Epithelial cell of umbilical artery (primary cell): Measurements from ENCODE around the gene LILRB4. TPM values are rescaled to one million over a fixed set of nuclear protein-coding genes. Genes with fewer than 3 reads are reported as not detected.

Experiments
- total RNA-seq: library from RNA; depleted of rRNA; stranded (reverse); fragments of >200 nt; gene quantifications from 2 replicates; pipeline ENCODE4 v1.2.3, GENCODE V29; 2014

LILRB4 gene
- total RNA-seq: not detected in 2 replicates

DNA sequence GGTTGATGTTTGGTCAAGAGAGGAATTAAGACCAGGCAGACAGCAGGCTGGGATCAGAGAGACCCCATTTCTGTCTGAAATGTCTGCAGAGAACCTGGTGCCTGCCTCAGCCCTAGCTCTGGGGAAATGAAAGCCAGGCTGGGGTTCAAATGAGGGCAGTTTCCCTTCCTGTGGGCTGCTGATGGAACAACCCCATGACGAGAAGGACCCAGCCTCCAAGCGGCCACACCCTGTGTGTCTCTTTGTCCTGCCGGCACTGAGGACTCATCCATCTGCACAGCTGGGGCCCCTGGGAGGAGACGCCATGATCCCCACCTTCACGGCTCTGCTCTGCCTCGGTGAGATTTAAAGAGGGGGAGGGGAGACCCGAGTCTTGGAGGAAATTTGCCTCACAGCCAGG, at the start of gene LILRB4:
LILRB4 (plus strand) TSS at position 256 of the 400 bp plus-strand sequence; CDS start at position 305, 49 bp downstream.

DNA sequence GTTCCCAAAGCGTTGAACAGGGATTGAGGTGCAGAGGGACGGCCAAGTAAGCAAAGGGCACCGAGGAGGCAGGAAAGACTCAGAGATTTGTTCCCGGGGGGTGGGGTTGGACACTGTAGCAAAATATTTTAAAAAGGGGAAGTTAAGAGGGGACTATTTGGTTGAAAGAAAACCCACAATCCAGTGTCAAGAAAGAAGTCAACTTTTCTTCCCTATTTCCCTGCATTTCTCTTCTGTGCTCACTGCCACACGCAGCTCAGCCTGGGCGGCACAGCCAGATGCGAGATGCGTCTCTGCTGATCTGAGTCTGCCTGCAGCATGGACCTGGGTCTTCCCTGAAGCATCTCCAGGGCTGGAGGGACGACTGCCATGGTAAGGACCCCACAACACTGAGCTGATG, 32.5 kb upstream of the LILRB4 start, which contains the start of gene LILRB1:
LILRB1 (plus strand) TSS at position 223 of the 400 bp plus-strand sequence. CDS start 590 bp downstream, outside the sequence.

Other genes starting within 250 kb of the LILRB4 start
- gene TTYH1, start 247.5 kb upstream of the LILRB4 start, total RNA-seq: not detected in 2 replicates
- gene LENG8, start 213.8 kb upstream of the LILRB4 start, total RNA-seq: 14.3 and 34.3 TPM in 2 replicates
- gene LENG9, start 199.2 kb upstream of the LILRB4 start, total RNA-seq: 5.6 and 7.5 TPM in 2 replicates
- gene CDC42EP5, start 189.7 kb upstream of the LILRB4 start, total RNA-seq: 29.6 and 40.3 TPM in 2 replicates
- gene LAIR2, start 160.2 kb upstream of the LILRB4 start, total RNA-seq: not detected in 2 replicates
- gene LILRA2, start 89.2 kb upstream of the LILRB4 start, total RNA-seq: not detected in 2 replicates
- not detected in 2 replicates for gene LILRA1, start 69.4 kb upstream of the LILRB4 start, total RNA-seq
- not detected in 2 replicates for gene LILRB1, start 32.5 kb upstream of the LILRB4 start, total RNA-seq
- not detected in 2 replicates for gene KIR3DL3, start 61.5 kb downstream of the LILRB4 start, total RNA-seq
- not detected in 2 replicates for gene KIR2DL3, start 75.5 kb downstream of the LILRB4 start, total RNA-seq
- not detected in 2 replicates for gene KIR2DL1, start 106.8 kb downstream of the LILRB4 start, total RNA-seq
- gene KIR2DL4, start 140.6 kb downstream of the LILRB4 start, total RNA-seq: not detected in 2 replicates
- gene KIR3DL1, start 153.5 kb downstream of the LILRB4 start, total RNA-seq: not detected in 2 replicates
- not detected in 2 replicates for gene KIR2DS4, start 169.7 kb downstream of the LILRB4 start, total RNA-seq
- gene KIR3DL2, start 187.5 kb downstream of the LILRB4 start, total RNA-seq: not detected in 2 replicates
- not detected in 2 replicates for gene FCAR, start 211.2 kb downstream of the LILRB4 start, total RNA-seq
- 0.65 TPM in 1 of 2 replicates, not detected in the other for gene NCR1, start 243.2 kb downstream of the LILRB4 start, total RNA-seq